Right ventricle myocardium superior (tissue), 1 donor: ENCODE results near the gene DNAAF1. TPM values are rescaled to one million over a fixed set of nuclear protein-coding genes. Genes with fewer than 3 reads are reported as not detected.
"Not testable (repeated sequence)": the region's sequence is repeated elsewhere in the genome, so short reads cannot be mapped to it uniquely, and the experiment has no call there.

Experiments used
- ATAC-seq: fragments of 200-7000 bp; cut with Tn5 transposase; one replicate; pipeline ENCODE4 v1.9.1; 2020; ENCODE audit warnings: mild to moderate bottlenecking; ENCODE audit not compliant: poor library complexity
- DNase-seq: peaks from one replicate; pipeline ENCODE4 v3.0.0-alpha.2; 2020
- intact Hi-C: fragments of 100-400 bp; cut with DNase I; formaldehyde crosslinking; loops from one replicate; pipeline ENCODE4 v1.11.2; 2022
- total RNA-seq: library from RNA; stranded (reverse); fragmentation: NEBNext Ultra II Directional; extraction: Animal tissue kit (Norgen Biotek cat#: 25700); gene quantifications from one replicate; pipeline ENCODE4 v1.2.1, GENCODE V29; 2021
- donor health status: DM: no; HTN: yes; CAD: no; lungs with severe emphysema.

DNAAF1 gene
- total RNA-seq, 1 donor from 2014 or later, result not detected

GRCh38 chr16:84195201-84196093, 50.3 kb downstream of the DNAAF1 start:
- ATAC-seq (no peak), DNase-seq (no peak)
- intact Hi-C loops, result no loop called here

DNA sequence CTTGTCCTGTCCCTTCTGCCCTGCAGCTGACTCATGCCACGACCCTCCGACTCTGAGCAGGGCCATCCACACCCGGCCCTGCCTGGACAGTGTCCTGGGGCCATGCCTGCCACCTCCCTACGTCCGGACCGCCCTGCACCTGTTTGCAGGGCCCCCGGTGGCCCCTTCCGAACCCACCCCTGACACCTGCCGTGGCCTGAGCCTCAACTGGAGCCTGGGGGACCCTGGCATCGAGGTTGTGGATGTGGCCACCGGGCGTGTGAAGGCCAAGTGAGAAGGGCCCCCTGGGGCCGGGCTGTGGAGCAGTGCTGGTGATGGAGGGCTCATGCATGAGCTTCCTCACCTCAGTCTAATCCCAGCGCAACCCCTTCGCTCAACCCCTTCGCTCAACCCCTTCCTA, 51.0 kb downstream of the DNAAF1 start:
- intact Hi-C loops, result no loop called here
- DNase-seq, result no peak
- no peak for ATAC-seq

DNA sequence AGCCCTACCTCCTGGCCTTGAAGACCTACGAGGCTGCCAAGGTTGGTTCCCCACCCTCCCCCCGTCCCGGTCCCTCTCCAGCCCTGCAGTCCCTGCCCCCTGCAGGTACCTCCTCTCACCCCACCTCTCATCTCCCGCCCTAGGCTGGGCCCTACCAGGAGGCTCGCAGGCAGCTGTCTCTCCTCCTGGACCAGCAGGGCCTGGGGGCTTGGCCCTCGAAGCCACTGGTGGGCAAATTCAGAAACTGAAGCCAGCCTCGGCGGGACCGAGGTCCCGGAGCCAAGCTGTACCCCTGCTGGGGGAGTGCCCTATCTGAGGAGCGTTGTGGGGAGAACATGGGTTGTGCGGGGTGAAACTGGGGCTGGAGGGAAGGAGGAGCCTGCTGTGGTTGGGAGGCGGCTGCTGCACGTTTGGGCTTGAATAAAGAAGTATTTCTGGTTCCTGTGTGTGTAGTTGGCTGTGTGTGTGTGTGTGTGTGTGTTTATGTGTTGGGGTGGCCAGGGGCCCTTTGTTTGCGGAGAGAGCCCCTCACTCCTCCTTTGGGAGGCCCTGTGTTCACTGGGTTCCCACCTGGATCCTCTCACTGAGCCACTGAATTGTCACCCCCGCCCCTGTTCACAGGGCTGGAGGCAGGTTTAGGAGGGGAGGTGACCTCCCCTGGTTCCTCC, 51.8 kb downstream of the DNAAF1 start:
- intact Hi-C loops, result no loop called here
- DNase-seq (no peak), ATAC-seq (no peak)

DNA sequence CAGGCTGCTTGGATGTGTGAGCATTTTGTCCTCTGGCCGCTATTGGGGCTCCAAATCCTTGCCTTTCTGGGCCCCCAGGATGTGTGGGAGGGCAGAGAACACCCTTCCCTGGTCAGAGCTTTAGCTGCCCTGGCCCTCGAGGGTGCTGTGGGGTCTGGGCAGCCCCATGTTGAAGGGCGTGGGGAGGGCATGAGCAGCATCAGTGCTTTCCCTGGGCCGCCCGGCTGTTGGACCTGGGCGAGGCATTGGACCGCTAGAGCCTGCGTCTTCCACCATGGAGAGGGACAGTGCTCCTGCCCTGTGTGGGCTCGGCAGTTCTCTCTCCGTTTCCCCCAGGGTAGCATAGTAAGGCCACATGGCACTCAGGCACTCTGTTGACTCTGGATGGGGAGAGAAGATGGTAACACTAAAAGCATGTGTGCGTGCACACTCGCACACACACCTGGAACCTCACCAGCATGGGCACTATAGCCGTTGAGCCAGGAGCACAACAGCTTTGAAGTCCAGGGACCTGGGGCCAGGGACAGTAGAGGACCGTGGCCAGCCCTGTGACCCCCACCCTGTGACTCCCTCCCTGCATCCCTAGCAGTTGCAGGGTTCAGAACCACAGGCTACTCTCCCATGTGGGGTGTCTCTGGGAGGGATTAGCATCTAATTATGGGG, 52.5 kb downstream of the DNAAF1 start:
- intact Hi-C loops, result no loop called here
- DNase-seq (no peak), ATAC-seq (no peak)

DNA sequence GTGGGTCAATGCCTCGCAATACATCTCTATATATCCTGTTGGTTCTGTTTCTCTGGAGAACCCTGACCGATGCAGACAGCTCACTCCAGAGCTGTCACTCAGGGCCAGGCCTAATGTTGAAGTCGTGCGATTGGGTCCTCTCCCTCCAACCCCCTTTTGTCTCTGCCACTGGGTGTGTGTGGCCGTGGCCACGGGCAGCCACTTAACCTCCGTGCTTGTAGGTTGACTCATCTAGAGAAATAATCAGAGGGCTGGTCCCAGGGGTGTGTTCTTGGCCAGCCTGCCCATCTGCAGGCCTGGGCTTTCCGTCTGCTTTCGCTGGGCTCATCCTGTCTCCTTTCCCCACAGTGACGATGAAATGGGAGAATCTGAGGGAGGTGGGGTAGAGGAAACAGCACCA, 53.3 kb downstream of the DNAAF1 start:
- no peak for ATAC-seq
- intact Hi-C loops, result no loop called here
- no peak for DNase-seq

GRCh38 chr16:84199097-84199496, 54.0 kb downstream of the DNAAF1 start:
- intact Hi-C loops, result no loop called here
- DNase-seq (no peak), ATAC-seq (no peak)

GRCh38 chr16:84199861-84200260, 54.8 kb downstream of the DNAAF1 start:
- intact Hi-C loops, result no loop called here
- ATAC-seq (peak; percentile 78), DNase-seq (peak; percentile 50)

DNA sequence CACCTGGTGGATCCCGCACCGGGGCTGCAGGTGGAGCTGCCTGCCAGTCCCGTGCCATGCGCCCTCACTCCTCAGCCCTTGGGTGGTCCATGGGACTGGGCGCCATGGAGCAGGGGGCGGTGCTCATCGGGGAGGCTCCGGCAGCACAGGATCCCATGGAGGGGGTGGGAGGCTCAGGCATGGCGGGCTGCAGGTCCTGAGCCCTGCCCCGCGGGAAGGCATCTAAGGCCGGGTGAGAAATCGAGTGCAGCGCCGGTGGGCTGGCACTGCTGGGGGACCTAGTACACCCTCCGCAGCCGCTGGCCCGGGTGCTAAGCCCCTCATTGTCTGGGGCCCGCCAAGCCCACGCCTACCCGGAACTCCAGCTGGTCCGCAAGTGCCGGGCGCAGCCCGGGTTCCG, 59.4 kb downstream of the DNAAF1 start:
- ATAC-seq, intact Hi-C loops, DNase-seq: not testable (repeated sequence)

- intact Hi-C loops, ATAC-seq, DNase-seq: not testable (repeated sequence)
These were observed 60.0 kb downstream of the DNAAF1 start for GRCh38 chr16:84205123-84205522.

DNA sequence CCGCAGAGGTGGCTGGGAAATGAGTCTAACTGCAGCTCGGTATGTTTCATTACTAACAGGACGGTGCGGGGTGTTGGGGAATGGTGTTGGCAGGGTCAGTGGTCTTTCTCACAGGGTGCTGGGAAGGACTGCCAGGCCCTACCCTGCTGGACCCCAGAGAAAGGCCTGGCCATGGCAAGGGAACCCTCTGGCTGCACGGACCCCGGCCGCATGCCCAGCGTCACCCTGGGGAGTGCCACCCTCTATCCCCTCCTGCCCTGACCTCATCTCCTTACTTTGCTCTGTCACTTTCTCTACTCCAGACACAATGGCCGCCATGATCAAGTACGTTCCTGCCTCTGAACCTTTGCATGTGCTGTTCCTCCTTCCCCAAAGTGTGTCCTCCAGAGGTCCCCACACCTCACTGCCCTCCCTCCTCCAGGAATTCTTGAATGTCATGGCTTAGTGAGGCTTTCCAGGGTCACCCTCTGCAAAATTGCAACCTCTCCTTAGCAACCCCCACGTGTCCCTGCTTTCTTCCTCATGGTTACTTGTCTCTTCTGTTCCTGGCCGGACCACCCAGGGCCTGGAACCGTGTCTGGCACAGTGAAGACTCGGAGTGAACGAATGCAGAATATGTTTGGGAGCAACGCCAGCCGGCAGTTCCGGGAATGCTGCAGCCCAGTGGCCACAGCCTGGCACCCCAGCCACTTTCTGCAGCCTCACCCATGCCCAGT, 61.0 kb downstream of the DNAAF1 start:
- ATAC-seq (no peak), DNase-seq (no peak)
- intact Hi-C loops, result no loop called here

- DNase-seq (no peak), ATAC-seq (no peak)
- intact Hi-C loops, result no loop called here
These were observed 62.1 kb downstream of the DNAAF1 start for GRCh38 chr16:84207251-84207650.

GRCh38 chr16:84207879-84208278, 62.8 kb downstream of the DNAAF1 start:
- intact Hi-C loops, result no loop called here
- DNase-seq (no peak), ATAC-seq (no peak)

DNA sequence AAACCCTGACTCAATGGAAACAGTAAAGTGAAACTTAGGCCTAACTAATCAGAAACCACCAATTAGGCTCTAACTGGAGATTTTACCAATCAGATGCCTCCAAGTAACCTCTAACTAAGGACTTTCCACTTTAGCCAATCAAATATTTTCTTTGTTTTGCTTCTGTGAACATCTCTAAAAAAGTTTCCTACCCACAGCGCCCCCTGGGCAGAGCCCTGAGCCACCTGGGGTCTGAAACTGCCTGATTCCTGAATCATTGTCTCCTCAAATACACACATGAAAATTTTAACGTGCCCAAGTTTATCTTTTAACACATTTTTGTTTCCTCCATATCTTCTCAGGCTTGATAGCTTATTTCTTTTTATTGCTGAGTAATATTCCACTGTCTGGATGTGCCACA, 64.9 kb downstream of the DNAAF1 start:
- intact Hi-C loops, result no loop called here
- DNase-seq (no peak), ATAC-seq (no peak)

DNA sequence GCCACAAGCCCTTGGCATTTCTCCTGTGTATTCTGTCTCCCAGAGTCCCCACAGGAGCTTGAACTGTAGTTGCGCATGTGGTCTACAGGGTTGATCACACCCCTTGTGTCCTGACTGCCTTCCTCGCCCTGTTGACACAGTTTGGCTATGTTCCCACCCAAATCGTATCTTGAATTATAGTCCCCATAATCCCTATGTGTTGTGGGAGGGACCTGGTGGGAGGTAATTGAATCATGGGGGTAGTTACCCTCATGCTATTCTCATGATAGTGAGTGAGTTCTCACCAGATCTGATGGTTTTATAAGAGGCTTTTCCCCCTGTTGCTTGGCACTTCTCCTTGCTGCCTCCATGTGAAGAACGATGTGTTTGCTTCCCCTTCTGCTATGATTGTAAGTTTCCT, 67.0 kb downstream of the DNAAF1 start:
- ATAC-seq, result no peak

GRCh38 chr16:84212631-84213030, 67.5 kb downstream of the DNAAF1 start:
- DNase-seq (no peak), ATAC-seq (no peak)
- intact Hi-C loops, result no loop called here

More for the DNA sequence above, 67.0 kb downstream of the DNAAF1 start:
- no peak for DNase-seq
- intact Hi-C loops, result no loop called here

- ATAC-seq, result peak; percentile 70
- no peak for DNase-seq
- intact Hi-C loops, result no loop called here
These were observed 69.5 kb downstream of the DNAAF1 start for GRCh38 chr16:84214451-84215066.

DNA sequence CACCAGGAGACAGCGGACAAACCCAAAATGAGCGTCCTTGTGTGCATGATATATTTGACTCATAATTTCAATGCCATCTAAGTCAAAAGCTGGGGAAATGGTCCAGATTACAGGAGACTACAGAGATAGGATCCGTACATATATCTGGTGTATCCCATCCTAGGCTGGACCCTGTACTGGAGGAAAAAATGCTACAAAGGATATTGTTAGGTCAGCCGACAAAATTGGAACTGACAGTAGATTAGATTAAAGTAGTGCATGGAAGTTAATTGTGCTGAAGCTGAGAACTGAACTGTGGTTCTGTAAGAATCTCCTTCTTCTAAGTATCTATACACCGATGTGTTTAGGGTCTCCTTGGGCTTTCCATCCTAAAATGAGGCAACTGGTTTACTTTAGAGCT, 70.4 kb downstream of the DNAAF1 start:
- intact Hi-C loops, result no loop called here
- DNase-seq, result no peak
- no peak for ATAC-seq

- DNase-seq, intact Hi-C loops, ATAC-seq: not testable (repeated sequence)
These were observed 71.0 kb downstream of the DNAAF1 start for GRCh38 chr16:84216144-84216543.
